GM19035 (cell line): ENCODE results near the gene CFLAR.
A peak's percentile ranks its signal among the peaks of the same experiment; 100 is the strongest.
"Not testable (repeated sequence)": the region's sequence is repeated elsewhere in the genome, so short reads cannot be mapped to it uniquely, and the experiment has no call there.

ENCODE experiments used
- ATAC-seq: cut with Tn5 transposase; IDR thresholded peaks from one replicate; pipeline ENCODE4 v1.9.1; 2021; ENCODE audit not compliant: unreplicated experiment

The CFLAR gene

DNA sequence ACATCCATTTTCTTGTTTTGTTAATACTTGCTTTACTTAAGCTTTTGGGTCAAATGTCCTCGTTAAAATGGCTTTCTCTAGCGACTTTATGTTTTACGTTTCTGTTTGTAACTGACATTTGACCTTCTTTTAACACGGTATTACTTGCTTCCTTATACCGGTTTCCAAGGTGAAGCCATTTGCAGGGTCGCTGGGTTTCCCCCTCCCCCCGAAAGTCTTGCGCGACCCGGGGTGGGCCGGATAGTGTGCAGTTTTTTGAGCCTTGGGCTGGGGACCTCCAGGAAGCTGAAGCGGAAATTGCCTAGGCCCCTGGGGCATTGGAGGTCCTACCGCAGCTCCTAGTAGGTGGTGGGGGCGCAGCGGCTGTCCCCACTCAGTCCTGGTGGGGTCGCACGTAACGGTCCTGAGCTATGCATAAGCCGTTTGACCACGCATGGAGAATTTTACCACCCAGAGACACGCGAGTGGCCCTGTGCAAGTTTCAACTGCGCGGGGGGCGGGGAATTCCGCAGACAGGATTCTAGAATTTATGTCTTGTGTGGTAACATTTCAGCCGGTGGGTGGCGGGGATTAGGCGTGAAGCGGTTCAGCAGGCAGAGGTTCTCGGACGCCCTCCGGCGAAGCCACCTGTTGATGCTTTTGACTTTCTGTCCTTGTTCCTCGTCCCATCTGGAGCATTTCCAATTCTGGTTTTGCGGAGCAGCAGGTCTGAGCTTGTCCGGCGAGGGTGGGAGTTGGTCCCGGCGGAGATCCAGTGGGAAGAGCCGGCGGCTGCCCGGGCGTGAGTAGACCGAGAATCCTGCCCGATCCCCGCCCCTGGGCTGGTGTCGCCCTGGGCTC lies 2.4 kb downstream of the CFLAR start:
- ATAC-seq, result peak; percentile 44

DNA sequence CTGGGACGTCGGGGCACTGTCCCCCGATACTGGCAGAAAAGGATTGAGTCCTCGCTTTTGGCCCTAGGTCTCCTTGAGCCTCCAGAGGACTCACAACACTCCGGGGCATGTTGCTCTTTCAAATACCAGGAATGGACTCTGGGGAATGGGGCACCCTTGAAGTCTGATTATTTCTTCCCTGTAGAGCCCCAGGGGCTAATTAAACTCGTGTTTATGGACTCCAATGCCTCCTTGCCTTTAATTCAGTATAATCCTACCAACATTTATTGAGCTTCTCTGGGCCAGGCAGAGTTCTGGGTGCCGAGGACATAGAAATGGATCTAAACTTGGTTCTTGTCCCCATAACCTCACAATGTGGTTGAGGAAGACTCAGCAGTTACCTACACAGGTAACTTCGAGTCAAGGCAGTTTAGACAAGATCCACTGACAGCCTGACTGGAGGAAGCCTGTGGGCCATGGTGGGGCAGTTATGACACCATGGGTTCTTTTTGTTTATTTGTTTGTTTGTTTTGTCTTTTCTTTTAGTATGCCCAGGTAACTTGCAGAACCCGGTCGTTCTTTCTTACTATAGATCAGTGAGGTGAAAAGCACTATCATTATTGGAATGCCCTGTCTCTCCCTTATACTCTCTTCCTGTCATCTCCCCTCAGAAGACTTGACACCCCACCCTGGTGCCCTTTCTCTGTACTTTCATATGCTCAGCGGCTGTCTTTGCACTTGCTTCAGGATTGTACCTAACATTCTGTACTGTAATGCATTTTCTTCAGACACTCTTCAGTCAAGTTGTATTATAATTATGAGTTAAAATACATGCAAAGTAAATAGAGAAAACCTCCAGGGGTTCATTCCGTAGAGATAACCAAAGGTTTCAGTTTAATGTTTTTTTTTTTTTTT lies 3.2 kb downstream of the CFLAR start:
- no peak for ATAC-seq

DNA sequence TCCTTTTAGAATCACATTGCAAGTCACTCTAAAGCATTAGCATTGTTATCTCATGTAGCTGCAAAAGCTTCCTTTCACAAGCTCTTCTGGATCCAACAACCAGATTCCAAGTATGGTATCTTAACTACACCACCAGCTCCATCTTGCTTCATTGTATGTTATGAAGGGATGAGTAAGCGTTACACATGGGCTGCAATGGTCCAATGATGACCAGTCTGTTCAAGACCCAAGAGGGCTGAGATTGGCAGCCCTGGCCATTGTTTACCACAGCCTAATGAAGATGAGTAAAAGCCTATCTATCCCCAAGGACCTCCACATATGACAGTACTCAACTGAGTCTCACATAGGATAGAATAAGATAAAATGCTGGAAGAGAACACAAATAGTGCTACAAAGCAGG lies 6.3 kb downstream of the CFLAR start:
- no peak for ATAC-seq

DNA sequence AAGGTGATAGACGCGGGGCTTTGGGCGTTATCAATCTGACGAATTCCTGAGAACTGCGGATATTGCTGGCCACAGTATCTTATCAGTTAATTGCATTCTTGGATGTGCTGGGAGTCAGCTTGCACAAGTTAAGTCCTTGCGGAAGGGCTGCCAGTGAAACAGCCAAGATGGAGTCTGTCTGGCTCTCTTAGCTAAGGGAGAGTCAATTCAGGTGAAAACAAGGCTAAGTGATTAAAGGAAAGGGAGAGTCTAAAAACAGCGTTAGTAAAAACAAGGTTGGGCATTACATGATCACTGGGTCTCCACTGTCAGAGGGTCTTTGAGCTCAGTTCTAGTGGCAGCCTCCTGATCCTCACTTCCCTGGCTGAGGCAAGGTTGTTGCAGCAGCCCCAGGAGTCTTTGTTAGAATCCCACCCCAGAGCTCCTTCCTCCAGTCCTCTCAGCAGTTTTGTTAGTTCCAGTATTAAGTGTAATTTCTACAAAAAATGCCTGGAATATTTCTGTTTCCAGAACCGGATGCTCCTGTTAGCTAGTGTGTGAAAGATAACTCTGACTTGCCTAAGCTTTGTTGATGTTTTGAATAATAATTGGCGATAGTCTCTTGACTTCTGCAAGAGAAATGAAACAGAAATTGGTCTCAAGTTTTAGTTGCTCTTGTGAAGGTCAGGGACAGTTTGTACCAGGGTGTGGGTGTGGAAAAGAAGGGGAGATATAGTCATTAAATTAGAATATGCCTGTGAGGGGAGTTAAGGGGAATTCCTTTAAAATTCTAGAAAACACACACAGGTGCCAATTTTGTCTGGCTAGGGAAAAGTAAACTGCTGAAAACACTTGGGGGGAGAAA lies 10.6 kb downstream of the CFLAR start:
- ATAC-seq, result no peak

DNA sequence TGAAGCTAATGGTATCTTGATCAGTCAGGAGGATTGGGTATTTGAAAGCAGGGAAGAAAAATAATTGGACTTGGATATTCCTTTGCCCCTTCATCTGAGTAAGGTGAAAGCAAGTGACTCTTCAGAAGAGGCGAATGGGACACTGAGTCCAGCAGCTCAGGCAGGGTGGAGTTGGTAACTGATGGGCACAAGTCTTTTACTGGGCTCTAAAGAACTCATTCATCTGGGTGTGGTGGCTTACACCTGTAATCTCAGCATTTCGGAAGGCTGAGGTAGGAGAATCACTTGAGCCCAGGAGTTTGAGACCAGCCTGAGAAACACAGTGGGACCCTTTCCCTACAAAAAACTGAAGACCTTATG lies 11.2 kb downstream of the CFLAR start:
- ATAC-seq, result no peak

DNA sequence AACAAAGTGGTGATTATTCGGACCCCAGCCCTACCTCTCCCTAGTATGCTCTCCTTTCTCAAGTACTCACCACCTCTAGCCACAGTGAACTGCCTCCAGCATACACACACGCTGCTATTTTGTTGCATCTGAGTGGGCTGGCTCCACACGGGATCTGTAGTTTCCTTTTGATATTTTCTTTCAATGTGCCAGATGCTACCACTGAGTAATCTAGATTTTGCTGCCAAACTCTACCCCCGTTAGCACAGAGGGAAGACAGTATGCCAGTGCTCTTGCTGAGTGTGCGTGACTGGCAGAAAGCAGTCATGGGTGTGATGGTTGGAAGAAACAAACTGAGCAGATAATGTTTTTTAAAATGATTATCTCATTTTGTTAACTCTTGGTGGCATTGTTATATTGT lies 11.6 kb downstream of the CFLAR start:
- ATAC-seq, result no peak

DNA sequence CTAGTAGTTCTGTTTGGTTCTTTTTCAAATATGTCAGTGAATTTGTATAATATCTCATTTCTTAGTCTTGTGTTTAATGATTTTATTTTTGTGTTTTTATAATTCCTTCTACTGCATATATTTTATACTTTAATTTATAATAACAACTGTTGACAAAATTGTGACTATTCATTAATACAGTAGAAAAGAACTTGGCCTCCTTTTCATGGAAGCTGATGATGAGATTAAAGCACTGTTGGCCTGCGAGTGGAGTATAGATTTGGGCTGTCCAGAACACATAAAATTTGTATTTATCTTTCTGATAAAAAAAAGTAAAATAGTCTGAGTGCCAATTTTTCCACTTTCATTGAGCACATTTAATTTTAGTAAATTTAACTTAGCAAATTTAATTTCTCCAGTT lies 12.1 kb downstream of the CFLAR start:
- no peak for ATAC-seq

DNA sequence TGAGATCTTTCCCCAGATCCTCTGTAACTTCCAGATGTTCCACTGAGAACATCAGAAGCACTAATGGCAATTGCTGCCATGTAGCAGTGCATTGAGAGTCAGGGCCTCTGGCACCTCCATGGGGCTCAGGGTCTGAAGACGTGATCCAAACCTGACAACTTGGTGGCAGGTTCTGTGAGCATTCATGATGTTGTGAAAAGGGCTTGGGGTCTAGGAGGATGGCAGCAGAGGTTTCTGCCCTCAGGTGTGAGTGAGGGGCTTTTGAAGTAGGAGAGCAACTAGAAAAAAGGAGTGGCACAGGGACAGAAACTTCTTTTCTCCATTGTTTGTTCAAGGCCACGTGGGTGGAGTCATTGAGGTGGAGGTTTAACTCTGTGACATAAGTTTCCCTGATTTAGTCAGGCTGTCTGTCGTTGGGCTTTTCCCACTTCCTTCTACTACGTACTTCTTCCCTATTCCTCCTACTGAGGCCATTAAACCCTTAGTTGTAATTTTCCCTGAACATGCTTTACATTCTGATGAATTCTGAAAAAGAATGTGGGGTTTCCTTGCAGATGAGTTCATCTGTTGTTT lies 13.1 kb downstream of the CFLAR start:
- ATAC-seq, result no peak

DNA sequence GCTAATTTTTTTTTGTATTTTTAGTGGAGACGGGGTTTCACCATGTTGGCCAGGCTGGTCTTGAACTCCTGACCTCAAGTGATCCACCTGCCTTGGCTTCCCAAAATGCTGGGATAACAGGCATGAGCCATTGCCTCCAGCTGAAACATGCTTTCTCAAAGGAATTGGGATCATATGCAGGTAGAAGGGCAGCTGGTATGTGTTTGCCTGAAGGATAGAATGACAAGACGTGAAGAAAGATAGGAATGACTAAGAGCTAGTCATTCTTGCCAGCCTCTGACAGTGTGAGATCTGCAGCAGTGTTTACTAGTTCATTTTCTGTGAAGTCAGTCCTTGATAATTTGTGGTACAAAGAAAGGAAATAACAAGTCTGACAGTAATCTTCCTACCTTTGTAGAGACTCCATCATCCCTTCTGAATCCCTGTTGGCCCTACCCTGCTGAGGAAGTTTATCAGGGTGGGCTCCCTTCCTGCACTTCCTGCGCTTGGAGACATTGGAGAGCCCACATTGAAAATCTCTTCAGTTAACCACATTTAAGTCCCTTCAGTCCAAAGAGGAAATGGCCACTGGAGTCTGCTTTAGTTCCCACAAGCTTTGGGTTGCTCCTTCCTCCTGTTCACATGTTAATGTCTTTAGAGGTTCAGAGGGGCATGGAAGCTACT lies 14.7 kb downstream of the CFLAR start:
- ATAC-seq, result no peak

DNA sequence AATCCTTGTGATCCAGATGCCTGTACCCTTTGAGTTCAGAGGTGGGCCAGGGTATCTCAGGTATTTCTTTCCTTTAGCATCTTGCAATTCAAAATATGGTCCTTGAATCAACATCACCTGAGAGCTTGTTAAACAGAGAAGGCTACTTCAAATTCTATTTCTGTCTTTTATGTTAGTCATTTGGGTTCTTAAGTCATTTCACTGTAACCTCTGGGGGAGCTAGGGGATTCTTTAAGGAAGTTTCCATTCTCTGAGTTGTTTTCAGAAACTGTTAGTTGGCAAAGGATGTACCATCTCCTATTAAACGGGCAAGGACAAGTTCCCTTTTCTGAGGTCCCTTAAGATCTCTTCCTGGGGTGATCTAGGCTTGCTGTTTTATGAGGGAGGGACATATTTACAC lies 16.6 kb downstream of the CFLAR start:
- peak; percentile 33 for ATAC-seq

DNA sequence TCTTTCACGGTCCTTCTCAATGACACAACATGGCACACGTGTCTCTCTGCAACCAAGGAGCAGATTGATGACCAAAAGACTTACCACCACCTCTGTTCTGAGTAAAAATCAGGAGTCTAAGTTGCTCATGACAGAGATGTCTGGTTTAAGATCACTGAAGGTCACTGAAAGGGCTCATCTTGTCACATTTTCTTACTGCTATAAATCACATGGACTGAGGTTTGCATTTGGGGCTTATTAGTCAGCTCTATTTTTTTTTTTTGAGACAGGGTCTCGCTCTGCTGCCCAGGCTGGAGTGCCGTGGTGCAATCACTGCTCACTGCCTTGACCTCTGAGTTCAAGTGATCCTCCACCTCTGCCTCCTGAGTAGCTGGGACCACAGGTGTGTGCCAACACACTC lies 19.4 kb downstream of the CFLAR start:
- ATAC-seq, result no peak

DNA sequence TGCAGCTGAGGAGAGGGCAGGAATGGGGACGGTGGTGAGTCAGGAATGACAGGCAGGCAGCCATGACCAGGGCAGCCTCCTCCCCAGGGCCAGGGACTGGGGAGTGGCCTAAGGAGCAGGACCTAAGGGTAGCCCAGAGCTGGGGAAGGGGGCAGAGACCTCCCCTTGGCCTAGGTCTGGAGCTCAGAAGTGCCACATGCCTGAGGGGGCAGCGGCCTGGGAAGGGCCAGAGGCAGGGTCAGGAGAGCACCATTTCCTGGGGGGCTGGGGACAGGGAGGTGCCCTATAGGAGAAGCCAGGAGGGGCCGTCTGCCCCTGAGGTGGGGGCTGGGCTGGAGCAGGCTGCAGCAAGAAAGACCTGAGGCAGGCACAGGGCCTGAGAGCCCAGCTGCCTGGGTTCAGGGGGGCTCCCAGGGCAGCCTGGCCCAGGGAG lies 20.9 kb downstream of the CFLAR start:
- no peak for ATAC-seq

DNA sequence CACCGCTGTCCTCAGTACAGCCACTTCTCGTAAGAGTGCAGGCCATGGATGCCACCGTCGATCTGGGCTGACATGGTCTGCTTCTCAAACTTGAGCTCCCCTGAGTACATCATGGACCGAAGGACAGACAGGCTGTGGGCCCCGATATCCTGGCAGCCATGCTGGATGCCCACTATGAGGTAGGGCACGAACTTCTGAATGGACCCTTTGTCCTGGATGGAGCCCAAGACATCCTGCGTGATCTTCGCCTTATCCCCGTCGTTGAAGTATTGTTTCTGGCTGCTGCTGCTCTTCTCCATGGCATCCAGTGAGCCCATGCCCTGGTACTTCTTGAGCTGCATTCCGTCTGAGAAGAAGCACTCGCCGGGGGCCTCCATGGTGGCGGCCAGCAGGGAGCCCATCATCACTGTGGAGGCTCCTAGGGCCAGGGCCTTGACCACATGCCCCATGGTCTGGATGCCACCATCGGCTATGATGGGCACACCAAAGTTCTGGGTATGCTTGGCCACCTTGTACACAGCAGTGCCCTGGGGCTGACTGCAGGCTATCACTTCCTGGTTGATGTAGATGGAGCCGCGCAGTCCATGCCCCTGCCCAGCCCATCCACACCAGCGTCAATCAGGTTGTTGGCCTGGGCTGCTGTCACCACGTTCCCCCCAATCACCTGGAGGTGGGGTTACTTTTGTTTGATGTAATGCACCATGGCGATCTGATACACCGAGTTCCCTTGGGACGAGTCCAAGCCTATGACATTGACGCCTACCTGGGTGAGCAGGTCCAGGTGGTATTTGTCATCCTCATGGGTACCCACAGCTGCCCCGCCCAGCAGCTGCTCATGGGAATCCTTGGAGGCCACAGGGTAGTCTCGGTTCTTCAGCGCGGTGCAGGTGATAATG lies 21.8 kb downstream of the CFLAR start:
- ATAC-seq, result no peak

DNA sequence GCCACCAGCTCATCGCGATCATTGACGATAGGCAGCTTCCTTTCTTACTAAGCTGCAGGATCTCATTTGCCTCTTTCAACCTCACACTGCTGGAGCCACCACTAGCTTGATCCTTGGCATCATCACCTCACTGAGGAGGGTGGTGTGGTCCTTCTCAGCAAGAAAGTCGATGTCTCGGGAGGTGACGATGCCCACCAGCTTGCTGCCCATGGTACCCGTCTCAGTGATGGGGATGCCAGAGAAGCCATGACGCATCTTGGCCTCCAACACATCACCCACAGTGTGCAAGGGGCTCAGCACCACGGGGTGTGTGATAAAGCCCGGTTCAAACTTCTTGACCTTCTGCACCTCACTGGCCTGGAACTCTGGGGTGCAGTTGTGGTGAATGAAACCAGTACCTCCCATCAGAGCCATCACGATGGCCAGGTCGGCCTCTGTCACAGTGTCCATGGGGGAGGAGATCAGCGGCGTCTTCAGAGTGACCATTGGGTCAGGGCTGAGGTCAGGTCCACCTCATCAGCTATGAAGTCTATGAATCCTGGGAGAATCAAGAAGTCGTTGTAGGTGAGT lies 22.5 kb downstream of the CFLAR start:
- no peak for ATAC-seq

DNA sequence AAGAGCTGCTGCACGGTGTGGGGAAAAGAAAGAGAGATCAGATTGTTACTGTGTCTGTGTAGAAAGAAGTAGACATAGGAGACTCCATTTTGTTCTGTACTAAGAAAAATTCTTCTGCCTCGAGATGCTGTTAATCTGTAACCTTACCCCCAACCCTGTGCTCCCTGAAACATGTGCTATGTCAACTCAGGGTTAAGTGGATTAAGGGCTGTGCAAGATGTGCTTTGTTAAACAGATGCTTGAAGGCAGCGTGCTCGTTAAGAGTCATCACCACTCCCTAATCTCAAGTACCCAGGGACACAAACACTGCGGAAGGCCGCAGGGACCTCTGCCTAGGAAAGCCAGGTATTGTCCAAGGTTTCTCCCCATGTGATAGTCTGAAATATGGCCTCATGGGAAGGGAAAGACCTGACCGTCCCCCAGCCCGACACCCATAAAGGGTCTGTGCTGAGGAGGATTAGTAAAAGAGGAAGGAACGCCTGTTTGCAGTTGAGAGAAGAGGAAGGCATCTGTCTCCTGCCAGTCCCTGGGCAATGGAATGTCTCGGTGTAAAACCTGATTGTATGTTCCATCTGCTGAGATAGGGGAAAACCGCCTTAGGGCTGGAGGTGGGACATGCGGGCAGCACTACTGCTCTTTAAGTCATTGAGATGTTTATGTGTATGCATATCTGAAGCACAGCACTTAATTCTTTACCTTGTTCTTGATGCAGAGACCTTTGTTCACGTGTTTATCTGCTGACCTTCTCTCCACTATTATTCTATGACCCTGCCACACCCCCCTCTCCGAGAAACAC lies 23.2 kb downstream of the CFLAR start:
- ATAC-seq, result not testable (repeated sequence)

DNA sequence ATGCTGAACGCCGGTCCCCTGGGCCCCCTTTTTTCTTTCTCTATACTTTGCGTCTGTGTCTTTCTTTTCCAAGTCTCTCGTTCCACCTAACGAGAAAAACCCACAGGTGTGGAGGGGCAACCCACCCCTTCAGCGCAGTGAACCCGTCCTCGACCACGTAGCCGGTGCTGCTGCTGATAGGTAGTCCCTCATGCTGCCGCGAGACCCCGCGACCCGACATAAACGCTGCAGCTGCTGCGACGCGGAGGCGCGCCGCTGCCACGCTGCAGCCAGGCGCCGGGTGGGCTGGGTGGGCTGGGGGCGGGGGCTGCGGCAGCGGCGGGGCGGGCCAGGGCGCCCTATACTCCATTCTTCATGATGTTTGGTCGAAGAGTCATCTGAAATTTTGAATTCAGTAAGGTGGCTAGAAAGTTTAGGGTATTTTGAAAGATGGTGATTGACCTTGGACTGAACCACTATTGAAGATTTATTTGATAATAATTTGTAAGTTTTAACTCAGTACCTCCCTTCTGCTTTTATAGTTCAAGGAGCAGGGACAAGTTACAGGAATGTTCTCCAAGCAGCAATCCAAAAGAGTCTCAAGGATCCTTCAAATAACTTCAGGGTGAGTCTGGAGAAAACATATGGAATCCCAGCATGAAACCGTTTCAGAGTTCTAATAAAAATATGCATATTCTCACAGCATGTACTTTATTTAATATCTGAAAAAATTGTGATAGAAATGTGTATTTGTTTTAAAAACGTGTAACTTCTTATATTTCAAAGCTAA lies 24.1 kb downstream of the CFLAR start:
- ATAC-seq, result no peak
